GM19452 (cell line): ENCODE data around the gene SIX1.

Source experiments
- ATAC-seq: cut with Tn5 transposase; IDR thresholded peaks from one replicate; pipeline ENCODE4 v1.9.1; 2021; ENCODE audit not compliant: unreplicated experiment

SIX1 gene

GRCh38 chr14:60643141-60643462 lies 6.2 kb downstream of the SIX1 start:
- ATAC-seq, result no peak

DNA sequence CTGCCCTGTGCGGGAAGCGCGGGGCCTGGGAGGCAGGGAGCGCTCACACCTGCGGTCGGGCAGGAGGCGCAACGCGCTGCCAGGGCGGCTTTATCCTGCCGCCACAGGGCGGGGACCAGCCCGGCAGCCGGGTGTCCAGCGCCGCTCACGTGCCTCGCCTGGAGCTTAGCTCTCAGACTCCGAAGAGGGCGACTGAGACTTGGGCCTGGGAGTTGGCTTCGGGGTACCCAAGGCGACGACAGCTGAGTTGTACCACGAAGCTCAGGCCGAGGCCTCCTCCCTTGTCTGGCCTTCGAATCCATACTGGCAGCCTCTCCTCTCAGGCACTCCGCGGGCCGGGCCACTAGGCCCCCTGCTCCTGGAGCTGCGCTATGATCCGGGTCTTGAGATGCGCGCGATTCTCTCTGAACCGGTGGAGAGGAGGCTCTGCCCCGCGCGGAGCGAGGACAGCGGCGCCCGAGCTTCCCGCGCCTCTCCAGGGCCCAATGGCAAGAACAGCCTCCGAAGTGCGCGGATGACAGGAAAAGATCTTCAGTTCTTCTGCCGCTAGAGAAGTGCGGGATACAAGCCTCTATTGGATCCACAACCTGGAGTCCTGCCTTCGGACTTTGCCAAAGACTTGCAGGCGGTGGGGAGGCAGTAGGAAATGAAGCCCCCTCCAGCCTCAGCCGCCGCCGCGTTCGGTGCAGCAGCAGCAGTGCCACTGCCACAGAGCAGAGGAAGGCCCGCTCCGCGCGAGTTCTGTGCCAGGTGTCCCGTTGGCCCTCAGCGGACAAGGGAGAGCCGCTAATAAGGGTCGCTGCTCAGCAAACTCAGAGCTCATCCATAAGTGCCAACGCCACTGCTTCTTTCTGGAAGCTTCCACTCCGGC lies 6.8 kb downstream of the SIX1 start:
- ATAC-seq, result no peak

DNA sequence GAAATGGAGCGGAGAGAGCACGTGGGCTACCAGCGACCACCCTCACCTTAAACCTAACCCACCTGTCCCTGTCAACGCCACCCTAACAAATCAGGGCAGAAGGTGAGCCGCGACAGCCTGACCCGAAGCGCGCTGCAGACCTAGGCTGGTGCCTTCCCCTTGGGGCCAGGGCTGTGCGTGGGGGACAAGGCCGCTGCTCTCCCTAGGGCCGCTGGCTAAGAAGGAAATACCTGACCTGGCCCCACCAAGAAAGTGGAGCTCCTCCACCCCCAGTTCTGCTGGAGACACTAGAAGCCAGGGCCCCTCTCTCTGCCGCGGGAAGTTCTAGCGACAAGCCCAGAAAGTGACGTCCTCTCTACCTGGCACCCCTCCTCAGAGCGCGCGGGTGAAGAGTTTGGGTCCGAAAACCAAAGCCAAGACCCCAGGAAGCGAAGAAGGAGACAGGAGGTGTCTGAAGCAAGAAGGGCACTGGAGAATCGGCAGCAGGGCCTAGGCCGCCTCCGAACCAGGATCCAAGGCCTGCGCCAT lies 7.5 kb downstream of the SIX1 start:
- no peak for ATAC-seq

DNA sequence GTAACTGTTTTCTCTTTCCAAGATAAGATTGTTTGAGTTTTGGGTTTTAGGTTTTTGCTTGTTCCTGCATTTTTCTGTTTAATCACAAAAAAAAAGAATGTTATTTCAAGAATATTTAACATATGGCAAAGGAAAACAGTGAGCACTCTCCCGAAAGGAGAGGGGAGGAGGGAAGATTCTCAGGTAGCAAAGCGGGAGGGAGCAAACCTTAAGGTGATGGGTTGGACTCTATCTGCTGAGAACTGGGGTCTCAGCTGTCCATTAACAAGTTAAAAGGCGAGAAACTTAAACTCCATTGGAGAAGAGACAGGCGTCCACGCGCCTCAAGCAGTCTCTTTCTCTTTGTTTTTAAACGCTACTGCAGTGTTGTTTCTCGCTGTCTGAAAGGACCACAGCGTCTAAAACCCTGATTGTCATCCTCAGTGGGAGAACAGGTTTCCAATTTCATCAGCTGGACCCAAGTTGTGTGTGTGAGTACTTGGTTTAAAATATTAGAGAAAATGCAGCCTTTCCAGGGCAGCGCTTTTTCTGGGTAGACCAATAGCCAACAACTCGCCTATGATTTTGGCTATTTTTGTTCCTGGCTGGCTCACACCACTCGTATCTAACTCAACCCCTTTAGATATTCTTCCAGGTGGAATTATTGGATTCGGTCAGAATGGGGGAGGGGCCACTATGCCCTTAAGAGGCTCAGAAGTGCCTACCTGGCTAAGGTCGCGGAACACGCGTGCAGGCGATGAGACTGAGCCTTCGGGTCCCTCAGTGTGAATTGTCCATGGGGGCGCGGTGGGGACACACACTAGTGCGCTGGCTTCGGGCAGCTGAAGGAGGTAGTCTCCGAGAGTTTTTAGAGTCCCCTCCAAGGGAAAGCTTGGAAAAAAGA lies 8.2 kb downstream of the SIX1 start:
- no peak for ATAC-seq

DNA sequence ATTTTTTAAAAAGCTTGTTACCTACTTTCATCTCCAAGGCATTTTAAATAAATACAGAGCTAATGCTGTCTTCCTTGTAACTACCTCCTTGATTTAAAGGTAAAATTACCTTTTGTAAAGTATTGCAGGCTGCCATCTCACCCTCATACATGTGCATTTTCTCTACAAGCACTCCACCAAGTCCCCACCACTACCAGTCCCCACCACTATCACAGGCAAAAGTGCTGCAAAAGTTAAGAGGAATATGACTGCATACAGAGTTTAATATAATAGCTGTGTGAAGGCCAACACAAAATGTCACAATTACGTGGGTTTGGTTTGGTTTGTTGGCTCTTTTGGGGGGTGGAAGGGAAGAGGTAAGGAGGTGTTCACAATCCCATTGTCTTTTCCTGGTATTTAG lies 9.6 kb downstream of the SIX1 start:
- ATAC-seq, result no peak

DNA sequence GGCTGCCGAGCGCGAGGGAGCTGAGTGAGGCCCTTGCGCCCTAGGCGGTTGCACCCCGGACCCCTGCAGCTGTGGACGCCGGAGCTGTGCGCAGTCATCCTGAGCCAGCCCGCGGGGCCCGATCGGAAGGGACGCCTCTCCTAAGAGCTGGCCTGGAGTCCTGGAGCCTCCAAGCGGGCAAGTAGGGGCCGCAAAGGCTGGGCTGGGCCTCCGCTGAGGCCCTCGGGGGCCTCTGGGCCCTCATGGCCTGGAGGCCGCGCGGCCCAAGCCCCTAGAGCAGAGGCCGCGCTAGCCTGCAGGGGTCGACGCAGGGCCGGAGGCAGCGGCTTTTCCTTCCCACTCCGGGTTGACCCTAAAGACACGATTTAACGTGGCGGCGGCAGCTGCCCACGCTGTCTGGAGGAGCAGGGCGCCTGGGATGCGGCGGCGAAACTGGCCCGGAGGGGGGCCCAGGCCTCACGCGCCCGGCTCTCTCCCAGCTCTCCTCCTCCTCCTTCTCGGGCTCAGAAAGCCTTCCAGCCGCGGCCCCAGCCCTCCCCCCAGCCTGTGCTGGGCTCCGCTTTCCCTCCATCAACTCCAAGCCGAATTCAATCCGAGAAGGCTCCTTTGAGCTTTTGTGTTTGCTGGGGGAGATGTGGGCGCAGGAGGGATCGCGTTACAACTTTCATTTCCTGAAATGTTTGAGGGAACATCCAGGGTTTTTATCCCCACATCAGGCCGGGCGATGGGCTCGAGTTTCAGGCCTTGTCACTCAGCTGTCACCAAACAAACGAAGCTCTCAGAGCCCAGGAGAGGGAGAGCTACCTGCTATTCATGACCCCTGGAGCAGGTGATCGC lies 11.6 kb downstream of the SIX1 start:
- no peak for ATAC-seq

- no peak for ATAC-seq
Observed at GRCh38 chr14:60636879-60637478, 12.3 kb downstream of the SIX1 start.

- no peak for ATAC-seq
Observed at GRCh38 chr14:60634153-60634552, 15.1 kb downstream of the SIX1 start.

- peak; percentile 78 for ATAC-seq
Observed at GRCh38 chr14:60632777-60633176, 16.5 kb downstream of the SIX1 start.

- peak; percentile 58 for ATAC-seq
Observed at GRCh38 chr14:60632257-60632656, 17.0 kb downstream of the SIX1 start.

GRCh38 chr14:60631842-60632241 lies 17.4 kb downstream of the SIX1 start:
- no peak for ATAC-seq

DNA sequence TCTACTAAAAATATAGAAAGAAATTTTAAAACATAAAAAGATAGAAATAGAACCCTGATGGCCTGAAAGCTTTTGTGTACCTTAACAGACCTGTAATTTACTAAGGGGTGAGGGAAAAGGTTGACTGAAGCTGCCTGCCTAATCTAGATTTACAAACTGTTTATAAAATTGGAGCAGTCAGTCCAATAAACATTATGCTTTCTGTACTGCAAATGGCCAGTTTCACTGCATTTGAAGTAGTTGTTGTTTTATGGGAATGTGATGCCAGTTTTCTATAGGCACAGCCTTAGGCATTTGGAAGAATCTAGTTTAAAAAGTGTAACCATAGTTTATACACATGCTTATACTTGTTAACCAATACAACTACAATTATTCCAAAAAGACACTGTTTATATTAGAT lies 19.1 kb downstream of the SIX1 start:
- ATAC-seq, result no peak

DNA sequence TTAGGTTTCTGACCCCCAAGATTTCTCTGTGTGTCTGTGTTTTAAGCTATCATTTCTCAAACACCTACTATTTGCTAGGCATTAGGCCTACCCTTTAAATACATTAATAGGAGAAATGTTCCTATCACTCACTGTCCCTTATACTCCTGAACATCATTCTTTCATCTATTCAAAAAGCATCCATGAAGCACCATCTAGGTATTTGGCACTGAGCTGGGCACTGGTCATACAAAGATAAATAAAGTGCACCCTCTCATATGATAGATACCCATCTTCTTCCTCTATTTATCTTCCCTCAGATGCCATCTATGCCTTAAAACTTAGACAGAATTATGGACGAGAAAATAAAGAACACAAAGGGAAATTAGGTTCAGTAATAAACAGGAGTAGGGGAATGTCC lies 20.4 kb downstream of the SIX1 start:
- no peak for ATAC-seq

- ATAC-seq, result no peak
Observed at GRCh38 chr14:60622917-60623257, 26.4 kb downstream of the SIX1 start.

GRCh38 chr14:60622210-60622916 lies 26.9 kb downstream of the SIX1 start:
- ATAC-seq, result no peak

DNA sequence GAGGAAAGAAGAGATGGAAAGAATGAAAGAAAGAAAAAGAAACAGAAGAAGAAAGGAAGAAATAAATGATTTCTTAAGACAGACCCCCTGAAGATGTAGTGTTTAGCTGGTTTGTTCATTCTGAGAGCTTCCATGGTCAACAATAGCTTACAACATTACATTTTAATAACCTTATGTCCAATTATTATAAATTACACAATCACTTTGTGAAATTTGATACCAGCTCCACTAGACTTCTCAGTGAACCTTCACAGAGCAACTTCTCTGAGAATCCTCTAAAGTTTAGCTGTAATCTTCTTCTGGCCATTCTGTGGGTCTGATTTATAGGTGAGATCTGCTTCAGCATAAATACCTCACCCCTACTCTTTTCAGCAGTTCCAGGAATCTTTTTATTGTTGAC lies 27.9 kb downstream of the SIX1 start:
- ATAC-seq, result no peak

GRCh38 chr14:60618241-60618640 lies 31.0 kb downstream of the SIX1 start:
- ATAC-seq, result no peak

GRCh38 chr14:60616461-60616959 lies 32.8 kb downstream of the SIX1 start:
- ATAC-seq, result no peak

GRCh38 chr14:60602291-60602690 lies 47.0 kb downstream of the SIX1 start:
- no peak for ATAC-seq

DNA sequence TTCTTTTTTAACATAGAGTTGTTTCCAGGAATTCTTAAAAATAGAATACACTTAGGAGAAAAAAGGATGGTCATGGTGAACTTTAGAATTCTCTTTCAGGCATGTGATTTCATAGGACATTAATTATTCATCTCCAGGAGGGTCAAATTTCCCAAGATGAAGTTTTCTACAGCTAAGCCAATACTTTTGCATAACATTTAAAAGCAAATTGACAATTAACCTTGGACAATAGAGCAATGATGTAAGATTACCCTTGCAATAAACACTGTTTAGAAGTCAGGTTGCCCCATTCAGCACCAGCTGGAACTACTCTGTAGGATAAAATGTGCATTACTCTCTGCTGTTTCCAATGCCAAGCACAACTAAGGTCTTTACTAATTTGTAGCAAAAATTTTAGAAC lies 49.5 kb downstream of the SIX1 start:
- no peak for ATAC-seq
